Measurements from ENCODE around the gene DHX34.

DHX34 gene

GRCh38 chr19:47421244-47421786 is 72.2 kb downstream of the DHX34 start:
- H3K9ac ChIP-seq: no peak overlapping the region
- H3K27me3 ChIP-seq (ENCODE audit: control insufficient read depth, insufficient read depth, low read length): peaks cover 21% of the 10 kb centered on the region
- no peak overlapping the region for H2AFZ ChIP-seq
- H3K9me3 ChIP-seq (ENCODE audit: control insufficient read depth, low read length): no peaks in the 10 kb centered on the region
- no peak overlapping the region for H3K4me2 ChIP-seq (ENCODE audit: low read length)
- no peak for TF ChIP-seq CTCF (IDR thresholded peaks at IDR 0.05)
- no peaks in the 10 kb centered on the region for H3K4me1 ChIP-seq
- no peaks in the 10 kb centered on the region for H3K36me3 ChIP-seq (ENCODE audit: control insufficient read depth, insufficient read depth, low read length)
- H3K4me3 ChIP-seq (ENCODE audit: low read depth, low read length): no peak overlapping the region
- H3K79me2 ChIP-seq: no peaks in the 10 kb centered on the region
- H3K27ac ChIP-seq: no peak overlapping the region

GRCh38 chr19:47421844-47422395 is 72.8 kb downstream of the DHX34 start:
- TF ChIP-seq CTCF (IDR thresholded peaks at IDR 0.05): no peak
- H3K36me3 ChIP-seq (ENCODE audit: control insufficient read depth, insufficient read depth, low read length): no peaks in the 10 kb centered on the region
- no peak overlapping the region for H3K4me3 ChIP-seq (ENCODE audit: low read depth, low read length)
- H3K9ac ChIP-seq: no peak overlapping the region
- no peak overlapping the region for H3K27ac ChIP-seq
- H3K9me3 ChIP-seq (ENCODE audit: control insufficient read depth, low read length): no peaks in the 10 kb centered on the region
- H3K4me1 ChIP-seq: no peaks in the 10 kb centered on the region
- H2AFZ ChIP-seq: no peak overlapping the region
- H3K4me2 ChIP-seq (ENCODE audit: low read length): no peak overlapping the region
- H3K27me3 ChIP-seq (ENCODE audit: control insufficient read depth, insufficient read depth, low read length): peaks cover 21% of the 10 kb centered on the region
- no peaks in the 10 kb centered on the region for H3K79me2 ChIP-seq

GRCh38 chr19:47422417-47423163 is 73.5 kb downstream of the DHX34 start:
- Histone ChIP-seq H3K4me1 (peaks cover 3% of the 10 kb centered on the region), H3K9me3 (ENCODE audit: control insufficient read depth, low read length) (no peaks in the 10 kb centered on the region), H3K27ac (no peak overlapping the region), H3K27me3 (ENCODE audit: control insufficient read depth, insufficient read depth, low read length) (peaks cover 21% of the 10 kb centered on the region), H3K79me2 (no peaks in the 10 kb centered on the region), H2AFZ (no peak overlapping the region), H3K4me3 (ENCODE audit: low read depth, low read length) (no peak overlapping the region), H3K36me3 (ENCODE audit: control insufficient read depth, insufficient read depth, low read length) (no peaks in the 10 kb centered on the region), H3K9ac (no peak overlapping the region), H3K4me2 (ENCODE audit: low read length) (no peak overlapping the region)
- TF ChIP-seq CTCF (IDR thresholded peaks at IDR 0.05): no peak

DNA sequence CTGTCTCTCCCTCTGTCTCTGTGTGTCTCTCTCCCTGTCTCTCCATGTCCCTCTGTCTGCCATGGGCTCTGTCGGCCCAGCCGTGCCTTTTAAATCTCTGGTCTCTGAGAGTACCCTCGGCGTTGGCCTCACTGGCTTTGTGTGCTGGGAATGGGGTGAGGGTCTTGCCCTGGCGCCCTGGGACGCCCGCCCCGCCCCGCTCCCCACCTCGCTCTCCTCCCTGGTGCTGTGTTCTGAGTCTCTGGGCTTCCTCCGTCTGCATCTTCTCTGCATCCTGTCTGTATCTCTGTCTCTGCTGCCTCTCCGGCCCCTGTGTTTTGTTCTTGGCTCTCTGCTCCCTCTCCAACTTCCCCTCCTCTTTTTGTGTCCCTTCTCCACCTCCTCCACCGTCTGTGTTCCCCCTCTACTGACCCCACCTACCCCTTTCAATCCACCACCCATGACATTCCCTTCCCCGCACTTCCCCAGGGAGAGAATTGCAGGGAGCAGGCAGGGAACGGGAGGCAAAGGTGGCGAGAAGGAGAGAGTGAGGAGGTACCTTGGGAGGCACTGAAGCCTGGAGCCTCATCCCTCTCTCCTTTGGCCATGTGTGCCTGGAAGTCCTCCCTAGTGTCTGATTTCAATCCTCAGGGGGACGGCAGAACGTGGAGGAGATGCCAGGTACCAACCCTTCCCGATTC is 74.2 kb downstream of the DHX34 start:
- H3K4me2 ChIP-seq (ENCODE audit: low read length): no peak overlapping the region
- peaks cover 21% of the 10 kb centered on the region for H3K27me3 ChIP-seq (ENCODE audit: control insufficient read depth, insufficient read depth, low read length)

More for the DNA sequence above, 74.2 kb downstream of the DHX34 start:
- H3K4me3 ChIP-seq (ENCODE audit: low read depth, low read length): no peak overlapping the region
- no peaks in the 10 kb centered on the region for H3K9me3 ChIP-seq (ENCODE audit: control insufficient read depth, low read length)
- H3K79me2 ChIP-seq: no peaks in the 10 kb centered on the region
- no peaks in the 10 kb centered on the region for H3K36me3 ChIP-seq (ENCODE audit: control insufficient read depth, insufficient read depth, low read length)
- TF ChIP-seq CTCF (IDR thresholded peaks at IDR 0.05): no peak
- no peak overlapping the region for H2AFZ ChIP-seq
- H3K27ac ChIP-seq: no peak overlapping the region
- peaks cover 8% of the 10 kb centered on the region for H3K4me1 ChIP-seq
- no peak overlapping the region for H3K9ac ChIP-seq
